NCI-H2029 (cell line): ENCODE measurements around the gene C21orf58.

Experiments
- DNase-seq: peaks from one replicate; lab custom pipeline; 2025; lab: John Stamatoyannopoulos, UW

The C21orf58 gene

GRCh38 chr21:46294647-46295176 lies 29.0 kb downstream of the C21orf58 start:
- DNase-seq: no peak

GRCh38 chr21:46291561-46291960 lies 32.1 kb downstream of the C21orf58 start:
- DNase-seq: no peak

- DNase-seq: no peak
Measured at GRCh38 chr21:46289655-46290179, 34.0 kb downstream of the C21orf58 start.

GRCh38 chr21:46287541-46287940 lies 36.1 kb downstream of the C21orf58 start:
- no peak for DNase-seq

- DNase-seq: no peak
Measured at GRCh38 chr21:46286648-46287002, 37.0 kb downstream of the C21orf58 start.

- peak; percentile 81 for DNase-seq
Measured at GRCh38 chr21:46285761-46286647, 37.7 kb downstream of the C21orf58 start, which contains the start of gene YBEY. Gene YBEY, plus strand, starts transcription at chr21:46286342. Its CDS starts 572 bp downstream, at chr21:46286914.

GRCh38 chr21:46285206-46285661 lies 38.4 kb downstream of the C21orf58 start, which contains the start of gene MCM3AP:
Gene MCM3AP, minus strand, starts transcription at chr21:46285611. Its CDS starts 325 bp downstream, at chr21:46285286.
- DNase-seq: no peak

GRCh38 chr21:46284733-46285132 lies 38.9 kb downstream of the C21orf58 start:
- DNase-seq: no peak

- peak; percentile 74 for DNase-seq
Measured at GRCh38 chr21:46284077-46284644, 39.5 kb downstream of the C21orf58 start.

- no peak for DNase-seq
Measured at GRCh38 chr21:46274797-46275390, 48.8 kb downstream of the C21orf58 start.

GRCh38 chr21:46273341-46273740 lies 50.3 kb downstream of the C21orf58 start:
- no peak for DNase-seq

- no peak for DNase-seq
Measured at GRCh38 chr21:46269466-46269865, 54.2 kb downstream of the C21orf58 start.

- no peak for DNase-seq
Measured at GRCh38 chr21:46268371-46268770, 55.3 kb downstream of the C21orf58 start.

- DNase-seq: no peak
Measured at GRCh38 chr21:46266946-46267345, 56.7 kb downstream of the C21orf58 start.

- DNase-seq: no peak
Measured at GRCh38 chr21:46265736-46266525, 57.7 kb downstream of the C21orf58 start.

GRCh38 chr21:46264690-46265144 lies 59.0 kb downstream of the C21orf58 start:
- DNase-seq: no peak

GRCh38 chr21:46264046-46264689 lies 59.5 kb downstream of the C21orf58 start:
- DNase-seq: no peak

GRCh38 chr21:46256501-46256994 lies 67.1 kb downstream of the C21orf58 start:
- no peak for DNase-seq

- DNase-seq: no peak
Measured at GRCh38 chr21:46255758-46256337, 67.8 kb downstream of the C21orf58 start.

- DNase-seq: no peak
Measured at GRCh38 chr21:46255166-46255565, 68.5 kb downstream of the C21orf58 start.
